OCI-LY3 (cell line): ENCODE results near the gene COPS3.

Source experiments
- H2AFZ ChIP-seq: fragments of 200-600, 300-600 bp; shearing (Covaris generic); 2 replicates; pipeline ENCODE4 v1.6.0; 2014; ENCODE audit warnings: antibody characterized with exemption, low read depth, low read length
- H3K27ac ChIP-seq: fragments of 200-600, 300-600 bp; sonication (generic); 2 replicates; pipeline ENCODE4 v1.5.1; 2014; ENCODE audit warnings: mild to moderate bottlenecking, low read length, moderate library complexity, mixed read lengths
- H3K27me3 ChIP-seq: fragments of 200-600, 300-600 bp; sonication (generic); 2 replicates; pipeline ENCODE4 v1.6.1; 2014; ENCODE audit warnings: low read depth, low read length, mixed read lengths
- H3K36me3 ChIP-seq: fragments of 200-600, 300-600 bp; sonication (generic); replicated peaks from 2 replicates; pipeline ENCODE3; 2014; ENCODE audit warnings: low read depth, low read length, mixed read lengths
- H3K4me1 ChIP-seq: fragments of 300-600, 200-600 bp; sonication (generic); 2 replicates; pipeline ENCODE4 v1.6.1; 2014; ENCODE audit warnings: low read length, mixed read lengths
- H3K4me2 ChIP-seq: fragments of 200-600, 300-600 bp; sonication (generic); 2 replicates; pipeline ENCODE4 v1.6.1; 2014; ENCODE audit warnings: low read length, mixed read lengths
- H3K4me3 ChIP-seq: fragments of 300-600, 200-600 bp; sonication (generic); 2 replicates; pipeline ENCODE4 v1.5.1; 2014; ENCODE audit warnings: antibody characterized with exemption, mild to moderate bottlenecking, low read length, moderate library complexity
- H3K79me2 ChIP-seq: fragments of 300-600, 200-600 bp; shearing (Covaris generic); 2 replicates; pipeline ENCODE4 v1.6.1; 2014; ENCODE audit warnings: mild to moderate bottlenecking, low read length, mixed read lengths
- H3K9ac ChIP-seq: fragments of 300-600, 200-600 bp; shearing (Covaris generic); 2 replicates; pipeline ENCODE4 v1.6.0; 2014; ENCODE audit warnings: mild to moderate bottlenecking, low read length, moderate library complexity
- H3K9me3 ChIP-seq: fragments of 200-600, 300-600 bp; shearing (Covaris generic); 2 replicates; pipeline ENCODE4 v1.6.1; 2014; ENCODE audit warnings: low read length, mixed read lengths; ENCODE audit not compliant: insufficient read depth
- H4K20me1 ChIP-seq: fragments of 200-600, 300-600 bp; sonication (generic); 2 replicates; pipeline ENCODE4 v1.6.1; 2016; ENCODE audit warnings: low read length, mixed read lengths; ENCODE audit not compliant: insufficient read depth
- CTCF ChIP-seq: fragments of 200-600, 300-600 bp; sonication (generic); IDR thresholded peaks from 2 replicates; pipeline ENCODE4 v1.5.1; 2014; ENCODE audit warnings: antibody characterized with exemption, low read length, low read depth
- EZH2phosphoT487 ChIP-seq: fragments of 200-600 bp; shearing (Covaris generic); IDR thresholded peaks from 2 replicates; pipeline ENCODE4 v1.6.1; 2018; ENCODE audit warnings: antibody characterized with exemption, mixed run types, low read depth

The COPS3 gene

DNA sequence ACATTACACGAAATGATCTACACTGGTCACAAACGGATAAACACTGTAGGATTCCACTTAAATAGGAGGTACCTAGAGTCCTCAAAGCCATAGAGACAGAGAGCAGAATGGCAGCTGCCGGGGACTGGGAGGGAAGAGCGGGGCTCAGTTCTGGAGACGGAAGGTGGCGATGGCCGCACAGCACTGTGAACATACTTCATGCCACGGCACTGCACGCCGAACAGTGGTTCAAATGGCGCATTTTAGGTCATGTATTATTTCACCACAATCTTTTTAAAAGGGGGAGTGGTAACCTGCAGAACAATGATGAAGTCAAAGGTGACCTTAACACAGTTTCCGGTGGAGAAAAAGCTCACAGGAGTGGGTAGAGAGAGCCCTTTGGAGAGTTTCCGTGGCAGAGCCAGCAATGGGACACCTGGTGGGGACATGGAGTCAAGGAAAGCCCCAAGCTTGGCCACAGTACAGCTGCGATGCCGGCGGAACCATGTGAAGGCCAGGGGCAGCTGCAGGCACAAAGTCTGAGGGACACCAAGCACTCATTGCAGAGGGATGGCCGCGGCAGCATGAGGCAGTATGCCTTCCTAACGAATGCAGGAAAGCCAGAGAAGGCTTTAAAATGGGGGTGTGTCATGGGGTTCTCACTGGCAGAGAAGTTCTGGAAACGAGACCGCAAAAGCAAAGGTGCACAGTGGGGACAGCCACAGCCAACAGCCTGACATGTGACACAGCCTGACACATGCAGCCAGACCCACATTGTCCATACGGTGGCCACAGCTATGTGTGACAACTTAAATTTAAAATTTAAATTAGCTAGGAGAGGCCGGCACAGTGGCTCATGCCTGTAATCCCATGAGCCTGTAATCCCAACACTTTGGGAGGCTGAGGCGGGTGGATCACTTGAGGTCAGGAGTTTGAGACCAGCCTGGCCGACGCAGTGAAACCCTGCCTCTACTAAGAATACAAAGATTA lies 51.3 kb downstream of the COPS3 start:
- H3K27me3 ChIP-seq, result no peaks in the 10 kb centered on the region
- H3K27ac ChIP-seq, result no peak overlapping the region
- no peaks in the 10 kb centered on the region for H3K4me1 ChIP-seq
- H3K36me3 ChIP-seq, result peaks cover 10% of the 10 kb centered on the region
- H4K20me1 ChIP-seq, result no peaks in the 10 kb centered on the region
- no peaks in the 10 kb centered on the region for H3K9me3 ChIP-seq
- H3K9ac ChIP-seq, result no peak overlapping the region
- peaks cover 15% of the 10 kb centered on the region for H3K79me2 ChIP-seq
- no peak overlapping the region for H2AFZ ChIP-seq
- TF ChIP-seq CTCF (no peak), EZH2phosphoT487 (no peak)
- no peak overlapping the region for H3K4me3 ChIP-seq
- no peak overlapping the region for H3K4me2 ChIP-seq

GRCh38 chr17:17228521-17229279 lies 52.3 kb downstream of the COPS3 start:
- H4K20me1 ChIP-seq, result no peaks in the 10 kb centered on the region
- H3K4me1 ChIP-seq, result no peaks in the 10 kb centered on the region
- TF ChIP-seq EZH2phosphoT487 (no peak), CTCF (no peak)
- peaks cover 6% of the 10 kb centered on the region; the same call in 1 of the 2 replicates for H3K79me2 ChIP-seq
- no peak overlapping the region for H3K4me3 ChIP-seq
- no peak overlapping the region for H3K9ac ChIP-seq
- H3K9me3 ChIP-seq, result no peaks in the 10 kb centered on the region
- peaks cover 15% of the 10 kb centered on the region for H3K36me3 ChIP-seq
- no peak overlapping the region for H3K27ac ChIP-seq
- no peak overlapping the region for H3K4me2 ChIP-seq
- no peaks in the 10 kb centered on the region for H3K27me3 ChIP-seq
- H2AFZ ChIP-seq, result no peak overlapping the region

GRCh38 chr17:17227608-17228520 lies 53.2 kb downstream of the COPS3 start:
- Histone ChIP-seq H3K27me3 (no peaks in the 10 kb centered on the region), H3K4me3 (no peak overlapping the region), H2AFZ (no peak overlapping the region), H3K9me3 (no peaks in the 10 kb centered on the region), H4K20me1 (no peaks in the 10 kb centered on the region), H3K27ac (no peak overlapping the region), H3K9ac (no peak overlapping the region), H3K4me2 (no peak overlapping the region), H3K79me2 (peaks cover 5% of the 10 kb centered on the region; the same call in 1 of the 2 replicates), H3K36me3 (peaks cover 15% of the 10 kb centered on the region), H3K4me1 (no peaks in the 10 kb centered on the region)
- TF ChIP-seq EZH2phosphoT487 (no peak), CTCF (no peak)
